Endometrial microvascular endothelial cells (primary cell): ENCODE results near the gene TMEM18. TPM values are rescaled to one million over a fixed set of nuclear protein-coding genes. Genes with fewer than 3 reads are reported as not detected.

Experiments used
- in situ Hi-C: cut with HindIII; loops from 2 replicates; pipeline ENCODE4 v1.10.0; 2017; ENCODE audit warnings: low sequenced_read_pairs, low pct_unique_long_range_greater_than_20kb; ENCODE audit errors: inconsistent ontology term
- total RNA-seq: library from RNA; depleted of rRNA; stranded (reverse); fragments of >200 nt; gene quantifications from one replicate; pipeline ENCODE4 v1.2.3, GENCODE V29; 2015; ENCODE audit errors: inconsistent ontology term

The TMEM18 gene
- total RNA-seq, 1 donor from 2014 or later, result 18.3 TPM

DNA sequence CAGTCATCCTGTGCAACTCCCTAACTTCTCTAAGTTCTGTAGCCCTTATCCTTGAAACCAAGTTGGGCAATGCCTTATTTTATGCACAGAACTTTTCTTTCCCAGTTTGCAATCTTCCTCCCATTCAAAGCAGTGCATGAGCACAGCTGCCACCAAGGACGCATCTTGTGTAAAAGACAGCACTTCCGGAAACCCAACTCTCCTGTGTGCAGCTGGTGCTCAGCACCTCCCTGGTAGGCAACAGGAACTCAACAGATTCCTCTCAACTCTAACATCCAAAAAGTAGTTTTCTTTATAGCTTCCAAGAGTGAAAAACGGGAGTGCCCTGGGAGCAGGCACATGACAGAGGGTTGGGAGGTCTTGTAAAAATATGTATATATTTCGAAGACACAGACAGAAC, 2.2 kb downstream of the TMEM18 start:
- in situ Hi-C loops, result no loop called here

DNA sequence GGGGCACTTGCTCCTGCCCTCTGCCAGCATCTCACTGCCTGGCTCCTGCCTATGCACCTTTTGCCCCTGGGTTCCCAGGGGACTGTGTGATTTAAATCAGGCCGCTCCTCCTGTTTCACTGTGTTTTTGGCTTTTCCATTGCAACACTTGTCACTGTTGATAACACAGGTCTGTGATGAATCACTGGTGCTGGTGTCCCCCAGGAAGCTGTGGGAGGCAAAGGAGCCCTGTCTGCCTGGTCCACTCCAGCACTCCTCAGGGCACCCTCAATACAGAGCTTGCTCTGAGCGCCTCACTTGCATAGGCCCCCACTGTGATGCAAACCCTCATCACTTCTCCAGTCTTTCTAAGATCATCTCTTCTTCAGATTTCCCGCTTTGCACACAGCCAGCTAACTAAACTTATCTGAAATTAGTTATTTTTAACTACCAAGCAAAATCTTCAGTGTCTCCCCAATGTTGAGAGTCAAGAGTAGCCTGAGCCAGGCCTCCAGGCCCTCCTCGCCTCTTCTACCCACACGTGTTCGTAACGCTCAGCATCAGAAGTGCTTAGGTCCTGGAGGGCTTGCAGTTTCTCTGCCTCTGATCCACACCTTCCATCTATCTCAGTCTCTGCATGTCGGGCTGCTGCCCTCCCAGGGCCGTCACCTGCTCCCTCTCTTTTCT, 2.8 kb downstream of the TMEM18 start:
- in situ Hi-C loops, result no loop called here

DNA sequence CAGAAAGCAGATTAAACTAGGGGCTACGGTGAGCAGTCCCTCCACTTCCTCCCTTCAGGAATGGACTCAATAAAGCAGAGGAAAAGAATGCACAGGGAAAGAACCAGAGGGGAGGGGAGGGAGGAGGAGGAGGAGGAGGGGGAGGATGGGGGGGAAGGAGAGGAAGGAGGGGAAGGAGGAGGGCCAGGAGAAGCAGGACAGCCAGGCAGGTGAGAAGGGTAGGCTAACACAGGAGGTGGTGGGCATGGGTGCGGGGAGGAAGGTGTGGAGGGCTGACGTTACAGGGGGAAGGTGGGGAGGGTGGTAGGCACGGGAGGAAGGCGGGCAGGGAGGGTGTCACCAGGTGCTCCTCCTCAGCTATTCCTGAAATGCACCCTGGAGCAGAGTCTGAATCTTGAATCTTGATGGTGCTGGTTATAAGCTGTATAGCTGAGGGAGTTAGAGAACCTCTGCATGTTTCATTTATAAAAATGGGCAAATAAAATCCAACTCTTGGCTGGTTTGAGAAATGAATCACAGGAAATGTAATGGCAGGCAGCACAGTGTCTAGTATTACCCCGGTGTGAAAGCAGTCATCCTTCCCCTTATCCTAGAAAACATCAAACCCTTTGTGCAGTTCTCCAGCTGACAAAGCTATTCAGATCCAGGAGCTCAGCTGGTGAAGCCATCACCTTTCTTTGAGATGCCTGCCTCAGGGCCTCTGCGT, 3.4 kb downstream of the TMEM18 start:
- in situ Hi-C loops, result no loop called here

DNA sequence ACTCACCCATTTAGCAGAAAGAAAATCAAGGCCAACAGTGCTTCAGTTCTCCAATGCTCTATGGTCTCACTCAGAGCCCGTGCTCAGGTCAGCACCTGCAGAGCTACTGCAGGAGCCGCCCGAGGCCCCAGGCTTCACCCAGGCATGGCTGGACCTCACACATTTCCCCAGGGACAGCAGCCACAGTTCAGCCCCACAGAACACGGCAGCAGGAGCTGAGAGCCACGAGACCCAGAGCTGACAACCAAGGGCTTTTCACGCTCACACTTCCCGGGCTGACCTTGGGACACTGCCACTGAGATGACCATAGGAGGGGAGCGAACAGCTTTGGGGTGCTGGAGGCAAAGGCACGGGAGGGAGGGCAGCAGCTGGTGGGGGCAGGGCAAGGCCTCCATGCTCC, 4.2 kb downstream of the TMEM18 start:
- in situ Hi-C loops, result no loop called here

DNA sequence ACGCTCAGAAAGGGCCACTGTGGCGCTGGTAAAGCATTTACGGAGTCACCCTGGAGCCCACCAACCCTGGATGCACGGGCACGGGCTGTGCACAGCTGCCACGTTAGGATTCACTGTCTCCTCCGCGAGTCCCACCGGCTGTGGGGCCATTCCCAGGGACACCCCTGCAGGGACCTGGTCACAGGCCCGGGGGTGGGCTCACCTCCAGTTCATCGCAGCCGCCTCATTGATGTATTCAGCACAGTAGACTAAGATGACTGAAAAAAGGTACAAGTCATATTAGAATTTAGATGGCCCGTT, 4.7 kb downstream of the TMEM18 start:
- in situ Hi-C loops, result no loop called here

DNA sequence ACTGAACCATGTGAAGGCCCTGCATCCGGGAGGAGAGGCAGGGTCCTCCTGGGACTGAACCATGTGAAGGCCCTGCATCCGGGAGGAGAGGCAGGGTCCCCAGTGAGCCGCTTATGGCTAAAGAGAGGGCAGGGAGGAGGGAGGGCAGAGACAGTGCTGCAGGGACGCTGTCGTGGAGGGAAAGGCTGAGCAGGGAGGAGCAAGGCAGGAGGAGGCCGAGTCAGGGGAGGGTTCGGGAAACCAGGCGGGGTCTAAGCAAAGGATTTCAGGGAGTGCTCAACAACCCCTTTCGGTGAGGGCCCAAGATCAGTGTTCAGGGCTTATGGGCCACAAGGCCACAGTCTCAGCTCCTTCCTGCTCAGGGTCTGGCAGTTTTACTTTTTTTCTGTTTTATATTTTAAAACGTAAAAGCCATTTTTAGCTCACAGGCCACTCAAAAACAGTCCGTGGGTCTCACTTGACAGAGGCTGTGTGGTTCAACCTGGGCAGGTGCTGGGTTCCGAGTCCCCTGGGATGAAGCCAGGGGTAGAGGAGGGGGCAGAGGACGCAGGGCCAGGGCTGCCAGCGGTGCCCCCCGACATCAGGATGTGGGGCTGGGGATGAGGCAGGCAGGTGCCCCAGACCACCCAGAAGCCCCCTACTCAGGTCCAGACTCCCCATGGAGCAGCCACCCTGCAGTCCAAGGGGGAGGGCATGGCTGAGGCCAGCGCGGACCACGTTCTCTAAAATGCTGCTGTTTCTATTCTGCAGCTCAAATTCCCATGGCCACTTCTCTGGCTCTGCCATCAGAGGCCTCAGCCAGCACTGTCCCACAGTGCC, 5.2 kb downstream of the TMEM18 start:
- in situ Hi-C loops, result no loop called here

DNA sequence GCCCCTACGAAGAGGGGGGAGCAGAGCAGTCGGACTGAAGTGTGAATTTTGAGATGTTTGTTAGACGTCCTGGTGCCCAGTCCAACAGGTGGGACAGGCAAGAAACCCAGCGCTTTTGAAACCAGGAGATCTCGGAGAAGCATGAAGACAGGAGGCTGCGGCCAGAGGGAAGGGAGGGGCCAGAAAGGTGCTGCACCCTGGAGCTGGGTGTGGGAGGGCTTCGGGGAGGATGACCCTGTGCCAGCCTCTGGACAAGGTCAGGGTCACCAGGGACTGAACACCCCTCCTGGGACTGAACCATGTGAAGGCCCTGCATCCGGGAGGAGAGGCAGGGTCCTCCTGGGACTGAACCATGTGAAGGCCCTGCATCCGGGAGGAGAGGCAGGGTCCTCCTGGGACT, 6.1 kb downstream of the TMEM18 start:
- in situ Hi-C loops, result no loop called here

DNA sequence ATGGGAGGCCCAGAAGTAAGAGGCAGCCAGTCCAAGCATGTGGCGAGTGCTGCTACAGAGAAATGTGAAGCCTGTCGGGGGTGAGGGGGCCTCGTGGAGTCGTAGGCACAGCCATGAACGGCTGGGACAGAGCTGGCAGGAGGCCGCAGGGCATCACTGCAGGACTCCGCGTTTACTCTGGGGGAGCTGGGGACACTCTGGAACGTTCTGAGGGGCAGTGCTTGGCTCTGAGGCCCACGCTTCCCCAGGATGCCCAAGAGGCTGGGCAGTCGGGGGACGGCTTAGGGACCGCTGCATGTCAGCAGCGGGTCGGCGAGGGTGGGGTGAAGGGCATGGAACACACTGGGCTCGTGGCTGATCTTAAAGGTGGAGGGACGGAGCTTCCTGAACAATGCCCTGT, 6.6 kb downstream of the TMEM18 start:
- in situ Hi-C loops, result no loop called here

DNA sequence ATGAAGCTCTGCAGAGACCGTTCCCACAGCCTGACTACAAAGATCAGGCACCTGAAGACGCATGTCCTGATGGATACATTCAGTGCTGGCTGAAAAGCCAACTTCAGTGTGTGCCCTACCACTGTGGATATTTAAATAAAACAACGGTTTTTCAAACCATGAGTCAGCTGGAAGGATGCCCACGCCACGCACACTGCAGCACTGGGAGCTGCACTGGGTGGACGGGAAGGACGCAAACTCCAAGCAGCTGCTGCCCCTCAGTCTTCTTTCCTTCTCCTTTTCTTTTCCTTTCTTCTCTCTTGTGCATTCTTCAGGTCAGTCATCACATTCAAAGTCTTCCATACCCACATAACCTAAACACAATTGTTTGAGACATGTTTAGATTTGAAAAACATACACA, 7.9 kb downstream of the TMEM18 start:
- in situ Hi-C loops, result no loop called here

DNA sequence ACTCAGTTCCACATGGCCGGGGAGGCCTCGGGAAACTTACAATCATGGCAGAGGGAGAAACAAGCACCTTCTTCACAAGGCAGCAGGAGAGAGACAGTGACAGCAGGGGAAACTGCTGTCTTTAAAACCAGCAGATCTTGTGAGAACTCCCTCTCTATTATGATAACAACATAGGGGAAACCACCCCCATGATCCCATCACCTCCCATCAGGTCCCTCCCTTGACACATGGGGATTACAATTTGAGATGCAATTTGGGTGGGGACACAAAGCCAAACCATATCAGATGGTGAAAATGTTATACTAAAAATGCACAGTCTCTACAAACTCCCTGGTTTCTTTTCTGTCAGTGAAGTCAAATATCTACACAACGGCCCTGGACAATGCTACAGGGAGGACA, 9.2 kb downstream of the TMEM18 start:
- in situ Hi-C loops, result no loop called here

DNA sequence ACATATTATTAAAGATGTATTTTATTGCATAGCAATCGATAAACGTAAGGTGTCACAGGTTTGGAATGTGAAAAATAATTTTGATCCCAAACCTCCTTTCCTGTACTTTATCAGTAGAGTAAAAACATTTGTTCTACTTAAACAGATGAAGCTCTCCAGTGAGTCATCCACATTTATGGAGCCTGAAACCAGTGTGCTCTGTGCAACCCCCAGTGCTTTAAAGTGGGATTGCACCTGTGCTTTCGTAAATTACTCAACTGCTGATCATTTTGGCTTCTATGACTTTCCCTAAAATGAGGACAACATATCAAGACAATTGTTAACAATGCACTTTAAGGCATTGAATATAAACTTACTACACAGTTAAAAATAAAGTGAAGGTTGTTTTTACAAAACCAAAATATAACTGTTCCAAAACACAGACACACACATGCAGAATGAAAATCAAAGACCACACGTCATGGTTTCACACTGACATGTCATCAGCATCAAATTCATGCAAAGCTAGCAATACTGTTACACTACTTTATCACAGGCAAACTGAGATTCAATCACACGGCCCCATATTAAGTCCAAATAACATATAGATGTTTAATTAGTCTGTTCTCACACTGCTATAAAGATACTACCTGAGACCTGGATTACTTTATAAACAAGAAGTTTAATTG, 9.7 kb downstream of the TMEM18 start:
- in situ Hi-C loops, result no loop called here

DNA sequence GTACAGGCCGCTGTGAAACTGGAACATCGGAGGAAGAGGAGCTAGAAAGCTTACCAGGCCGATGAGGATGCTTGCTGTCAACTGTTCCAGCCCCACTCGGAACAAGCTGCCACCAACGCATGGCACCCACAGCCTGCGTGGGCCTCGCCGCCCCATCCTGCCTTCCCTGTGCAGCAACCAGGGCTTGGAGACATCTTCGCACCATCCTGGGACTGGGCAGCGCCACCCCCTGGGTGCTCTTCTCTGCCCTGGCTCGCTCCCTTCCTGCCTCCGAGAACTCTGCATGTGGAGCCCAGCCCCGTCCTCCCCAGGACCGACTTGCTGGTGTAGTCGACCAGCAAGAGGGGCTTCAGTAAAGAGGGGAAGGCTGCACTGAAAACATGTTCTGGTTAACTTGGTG, 10.8 kb downstream of the TMEM18 start:
- in situ Hi-C loops, result no loop called here

DNA sequence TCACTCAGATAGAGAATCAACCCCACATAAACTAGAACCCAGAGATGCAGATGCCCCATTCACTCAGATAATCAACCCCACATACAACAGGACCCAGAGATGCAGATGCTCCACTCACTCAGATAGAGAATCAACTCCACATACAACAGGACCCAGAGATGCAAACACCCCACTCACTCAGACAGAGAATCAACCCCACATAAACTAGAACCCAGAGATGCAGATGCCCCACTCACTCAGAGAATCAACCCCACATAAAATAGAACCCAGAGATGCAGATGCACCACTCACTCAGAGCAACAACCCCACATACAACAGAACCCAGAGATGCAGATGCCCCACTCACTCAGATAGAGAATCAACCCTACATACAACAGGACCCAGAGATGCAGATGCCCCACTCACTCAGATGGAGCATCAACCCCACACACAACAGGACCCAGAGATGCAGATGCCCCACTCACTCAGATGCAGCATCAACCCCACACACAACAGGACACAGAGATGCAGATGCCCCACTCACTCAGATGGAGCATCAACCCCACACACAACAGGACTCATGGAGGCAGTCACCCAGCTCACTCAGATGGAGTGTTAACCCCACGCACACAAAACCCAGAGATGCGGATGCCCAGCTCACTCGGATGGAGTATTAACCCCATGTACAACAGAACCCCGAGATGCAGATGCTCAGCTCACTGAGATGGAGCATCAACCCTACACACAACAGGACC, 11.7 kb downstream of the TMEM18 start:
- in situ Hi-C loops, result no loop called here

DNA sequence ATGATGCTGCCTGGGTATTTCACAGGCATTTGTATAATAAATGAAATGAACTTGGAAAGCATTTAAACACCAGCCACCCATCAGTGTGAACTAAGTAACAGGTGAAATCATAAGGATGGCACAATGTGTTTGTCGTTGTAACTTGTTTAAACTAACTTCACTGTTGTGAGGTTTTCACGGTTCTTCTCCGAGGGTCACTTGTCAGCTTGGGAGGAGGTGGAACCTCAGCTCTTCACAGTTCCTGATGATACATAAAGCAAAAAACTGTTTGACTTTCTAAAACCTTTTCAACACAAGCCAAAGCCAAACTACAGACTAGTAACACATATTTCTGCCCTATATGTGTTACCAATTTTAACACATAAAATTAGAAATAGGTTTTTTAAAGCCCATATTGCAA, 13.1 kb downstream of the TMEM18 start:
- in situ Hi-C loops, result no loop called here

DNA sequence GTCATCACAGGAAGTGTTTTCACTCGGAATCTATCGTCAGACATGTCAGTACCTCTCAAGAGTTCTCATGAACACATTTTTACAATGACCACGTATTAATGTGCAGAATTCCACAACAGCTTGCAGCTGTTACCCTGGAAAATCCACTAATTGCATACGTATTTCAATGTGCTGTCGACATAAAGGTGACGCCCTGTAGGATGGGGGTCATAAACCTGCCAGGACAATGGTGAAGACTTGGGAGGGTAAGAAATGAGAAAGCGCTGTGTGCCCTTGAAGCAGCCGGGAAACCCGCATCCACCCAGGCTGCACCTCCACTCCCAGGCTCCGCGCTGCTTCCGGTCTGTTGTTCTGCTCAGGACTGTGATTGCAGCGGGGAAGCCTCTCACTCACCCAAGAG, 14.0 kb downstream of the TMEM18 start:
- in situ Hi-C loops, result no loop called here

DNA sequence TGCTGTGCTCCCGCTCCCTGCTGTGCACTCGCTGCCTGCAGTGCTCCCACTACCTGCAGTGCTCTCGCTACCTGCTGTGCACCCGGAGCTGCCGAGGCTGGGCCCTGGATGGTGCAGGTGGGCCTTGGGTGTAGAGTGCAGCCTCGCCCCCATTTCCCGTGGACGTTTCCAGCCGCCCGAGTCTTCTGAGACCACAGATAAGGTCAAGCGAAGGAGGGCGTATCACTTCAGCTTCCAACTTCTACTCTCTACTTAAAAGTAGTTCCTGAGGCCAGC, 15.9 kb downstream of the TMEM18 start:
- in situ Hi-C loops, result no loop called here

DNA sequence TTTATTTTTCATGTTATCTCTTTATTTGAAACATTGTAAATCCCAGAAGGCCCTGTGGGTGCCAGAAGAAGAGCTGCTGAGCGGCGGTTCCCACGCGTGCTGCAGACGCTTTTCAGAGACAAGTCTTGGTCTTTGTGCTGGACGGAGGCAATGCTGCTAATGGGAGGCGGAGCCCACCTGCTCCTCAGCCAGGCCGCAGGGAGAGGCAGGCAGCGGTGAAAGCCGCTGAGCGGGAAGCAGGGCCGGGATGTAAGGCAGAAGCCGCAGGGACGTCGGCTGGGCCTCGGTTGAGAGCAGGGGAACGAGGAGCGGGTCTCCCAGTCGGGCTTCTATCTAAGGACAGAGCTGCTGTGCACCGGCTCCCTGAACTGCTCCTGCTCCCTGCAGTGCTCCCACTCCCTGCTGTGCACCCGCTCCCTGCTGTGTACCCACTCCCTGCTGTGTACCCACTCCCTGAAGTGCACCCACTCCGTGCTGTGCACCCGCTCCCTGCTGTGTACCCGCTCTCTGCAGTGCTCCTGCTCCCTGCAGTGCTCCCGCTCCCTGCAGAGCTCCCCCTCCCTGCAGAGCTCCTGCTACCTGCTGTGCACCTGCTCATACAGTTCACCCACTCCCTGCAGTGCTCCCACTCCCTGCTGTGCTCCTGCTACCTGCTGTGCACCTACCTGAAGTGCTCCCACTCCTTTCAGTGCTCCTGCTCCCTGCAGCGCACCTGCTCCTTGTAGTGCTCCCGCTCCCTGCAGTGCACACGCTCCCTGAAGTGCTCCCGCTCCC, 16.4 kb downstream of the TMEM18 start:
- in situ Hi-C loops, result no loop called here

DNA sequence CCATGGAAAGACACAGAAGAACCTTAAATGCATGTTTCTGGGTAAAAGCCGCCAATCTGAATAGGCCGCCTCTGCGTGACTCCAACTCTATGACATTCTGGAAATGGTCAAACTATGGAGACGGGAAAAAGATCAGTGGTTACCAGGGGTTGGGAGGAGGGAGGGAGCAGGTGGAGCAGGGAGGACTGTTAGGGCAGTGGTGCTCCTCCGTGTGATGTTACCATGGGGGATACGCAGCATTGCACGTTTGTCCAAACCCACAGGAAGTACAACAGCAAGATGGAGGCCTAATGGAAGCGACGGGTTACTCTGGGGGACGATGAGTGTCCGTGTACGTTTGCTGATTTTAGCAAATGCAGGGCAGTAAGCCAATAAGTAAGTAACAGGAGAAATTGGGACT, 17.2 kb downstream of the TMEM18 start:
- in situ Hi-C loops, result no loop called here

DNA sequence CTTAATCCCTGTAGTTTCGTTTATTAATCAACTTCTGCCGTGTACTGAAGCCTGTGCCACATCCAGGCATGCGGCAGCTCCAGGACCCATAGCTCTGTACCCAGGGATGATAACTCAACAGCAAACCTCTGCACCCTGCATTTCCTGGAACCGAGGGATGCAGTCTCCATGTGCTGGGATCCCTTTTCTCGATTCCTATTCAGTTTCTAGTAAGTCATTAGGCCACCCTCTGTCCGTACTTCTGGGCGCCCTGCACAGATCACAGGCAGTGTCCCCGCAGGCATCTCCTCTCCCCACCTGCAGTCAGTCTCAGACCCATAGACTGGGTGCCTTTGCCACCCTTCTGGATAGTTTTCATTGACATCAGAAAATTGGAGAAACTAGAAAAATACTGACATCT, 18.8 kb downstream of the TMEM18 start:
- in situ Hi-C loops, result no loop called here
